GM13977 (cell line): ENCODE measurements around the gene CCDC172.

Source experiments
- DNase-seq: peaks from one replicate; pipeline ENCODE4 v3.0.0; 2012; ENCODE audit warnings: low spot score
- CTCF ChIP-seq: IDR thresholded peaks from 2 replicates; pipeline ENCODE4 v1.5.1; 2012; ENCODE audit warnings: mild to moderate bottlenecking, control low read depth; ENCODE audit not compliant: insufficient read depth; ENCODE audit errors: extremely low read depth, missing control alignments
- in situ Hi-C: fragments of 300-500 bp; cut with MboI; formaldehyde crosslinking; loops from one replicate; pipeline ENCODE4 v1.12.0; 2022; ENCODE audit warnings: low sequenced_read_pairs, low pct_unique_long_range_greater_than_20kb, mixed read lengths, inconsistent platforms; ENCODE audit not compliant: unreplicated experiment

The CCDC172 gene

GRCh38 chr10:116418389-116418788 is 94.1 kb downstream of the CCDC172 start:
- in situ Hi-C loops = no loop called here
- DNase-seq = no peak
- no peak for TF ChIP-seq CTCF

DNA sequence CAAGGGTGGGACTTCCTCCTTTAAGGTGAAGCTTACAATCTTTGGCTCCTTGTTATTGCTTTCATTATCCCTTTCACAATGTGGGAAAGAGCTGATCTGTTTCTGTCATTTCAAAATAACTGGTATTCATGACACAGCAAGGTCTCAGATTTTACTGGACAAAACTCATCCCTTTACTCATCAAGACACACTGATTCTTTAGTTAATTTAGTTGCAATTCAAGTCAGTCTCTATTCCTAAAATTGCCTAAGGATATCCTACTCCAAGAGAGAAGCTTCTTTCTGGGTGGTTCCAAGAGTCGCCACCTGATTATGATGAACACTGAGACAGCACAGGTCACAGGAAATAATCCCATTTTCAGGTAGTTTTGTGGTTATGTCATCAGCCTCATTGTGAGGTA is 97.6 kb downstream of the CCDC172 start:
- TF ChIP-seq CTCF = no peak
- no peak for DNase-seq
- in situ Hi-C loops = no loop called here

DNA sequence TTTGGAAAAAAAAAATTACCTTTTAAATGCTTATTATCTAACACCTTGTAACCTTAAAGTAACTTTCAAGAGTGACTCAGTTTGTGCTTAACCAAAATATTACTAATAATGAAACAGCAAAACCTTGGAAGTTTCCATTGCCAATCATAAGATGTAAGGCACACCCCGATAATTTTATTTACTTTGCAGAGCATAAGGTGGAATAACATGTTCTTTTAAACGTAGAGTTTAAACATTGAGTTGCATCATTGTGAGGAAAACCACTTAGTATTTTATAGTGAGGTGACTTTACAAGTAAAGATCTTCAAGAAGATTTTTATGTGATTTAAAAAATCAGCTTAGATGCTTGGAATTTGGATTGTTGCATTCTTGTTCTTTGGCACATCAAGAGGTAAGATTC is 103.4 kb downstream of the CCDC172 start, which contains the start of gene PNLIPRP3:
TSS of gene PNLIPRP3 (plus strand) at position 177 of the 400 bp plus-strand sequence. CDS start at position 343, 166 bp downstream.
- no peak for TF ChIP-seq CTCF
- no peak for DNase-seq
- in situ Hi-C loops = no loop called here

GRCh38 chr10:116429288-116429977 is 105.2 kb downstream of the CCDC172 start:
- DNase-seq = no peak
- in situ Hi-C loops = no loop called here
- TF ChIP-seq CTCF = no peak
